Activated T-helper 1 cell treated with anti-CD3 and anti-CD28 coated beads, Interleukin-12 subunit alpha, Interleukin-12 subunit beta, Interleukin-2, Interleukin-4 antibody, amounts not matched to agents 30 ng/mL and 10 ng/mL and 1 ng/mL, durations not matched to agents 14 hours and 24 hours and 36 hours (primary cell): Measurements from ENCODE around the gene FDXR. TPM values are rescaled to one million over a fixed set of nuclear protein-coding genes. Genes with fewer than 3 reads are reported as not detected.

ENCODE experiments used
- DNase-seq: peaks from one replicate; pipeline ENCODE4 v3.0.0; 2021; ENCODE audit warnings: low spot score
- H3K27ac Mint-ChIP-seq: one replicate; pipeline ENCODE4 v1.8.0; 2021; ENCODE audit warnings: mild to moderate bottlenecking, mixed read lengths
- H3K27me3 Mint-ChIP-seq: one replicate; pipeline ENCODE4 v1.8.0; 2022; ENCODE audit warnings: mild to moderate bottlenecking, moderate library complexity, mixed read lengths; ENCODE audit not compliant: insufficient read depth
- H3K36me3 Mint-ChIP-seq: one replicate; pipeline ENCODE4 v1.8.0; 2021; ENCODE audit warnings: low read depth, mixed read lengths
- H3K4me1 Mint-ChIP-seq: one replicate; pipeline ENCODE4 v1.8.0; 2021; ENCODE audit warnings: low read depth, mixed read lengths
- H3K4me3 Mint-ChIP-seq: one replicate; pipeline ENCODE4 v1.8.0; 2021; ENCODE audit warnings: mild to moderate bottlenecking, moderate library complexity, mixed read lengths
- H3K9me3 Mint-ChIP-seq: one replicate; pipeline ENCODE4 v1.8.0; 2021; ENCODE audit warnings: mixed read lengths
- intact Hi-C: fragments of 100-400 bp; cut with micrococcal nuclease; formaldehyde crosslinking; loops from one replicate; pipeline ENCODE4 v1.15.1; 2024
- total RNA-seq: library from RNA; stranded (reverse); gene quantifications from 2 replicates; pipeline ENCODE4 v1.2.3, GENCODE V29; 2022

FDXR gene
- total RNA-seq, 1 donor from 2014 or later, result 21.5 TPM

- Mint-ChIP-seq H3K4me1 (no peaks in the 10 kb centered on the region), H3K27ac (no peak overlapping the region), H3K9me3 (no peaks in the 10 kb centered on the region), H3K4me3 (no peak overlapping the region), H3K27me3 (peaks cover 44% of the 10 kb centered on the region), H3K36me3 (no peaks in the 10 kb centered on the region)
- intact Hi-C loops, result no loop called here
- DNase-seq, result no peak
These were observed 19.4 kb upstream of the FDXR start for GRCh38 chr17:74892013-74892841.

GRCh38 chr17:74890554-74890953, 17.8 kb upstream of the FDXR start:
- no peaks in the 10 kb centered on the region for H3K36me3 Mint-ChIP-seq
- no peaks in the 10 kb centered on the region for H3K9me3 Mint-ChIP-seq
- intact Hi-C loops, result no loop called here
- no peak for DNase-seq
- H3K27ac Mint-ChIP-seq, result no peak overlapping the region
- H3K4me3 Mint-ChIP-seq, result no peak overlapping the region
- no peaks in the 10 kb centered on the region for H3K4me1 Mint-ChIP-seq
- peaks cover 37% of the 10 kb centered on the region for H3K27me3 Mint-ChIP-seq

GRCh38 chr17:74888469-74888868, 15.7 kb upstream of the FDXR start:
- H3K4me1 Mint-ChIP-seq, result no peaks in the 10 kb centered on the region
- H3K36me3 Mint-ChIP-seq, result no peaks in the 10 kb centered on the region
- intact Hi-C loops, result no loop called here
- H3K27ac Mint-ChIP-seq, result no peak overlapping the region
- H3K27me3 Mint-ChIP-seq, result peaks cover 22% of the 10 kb centered on the region
- H3K9me3 Mint-ChIP-seq, result no peaks in the 10 kb centered on the region
- no peak overlapping the region for H3K4me3 Mint-ChIP-seq
- no peak for DNase-seq

DNA sequence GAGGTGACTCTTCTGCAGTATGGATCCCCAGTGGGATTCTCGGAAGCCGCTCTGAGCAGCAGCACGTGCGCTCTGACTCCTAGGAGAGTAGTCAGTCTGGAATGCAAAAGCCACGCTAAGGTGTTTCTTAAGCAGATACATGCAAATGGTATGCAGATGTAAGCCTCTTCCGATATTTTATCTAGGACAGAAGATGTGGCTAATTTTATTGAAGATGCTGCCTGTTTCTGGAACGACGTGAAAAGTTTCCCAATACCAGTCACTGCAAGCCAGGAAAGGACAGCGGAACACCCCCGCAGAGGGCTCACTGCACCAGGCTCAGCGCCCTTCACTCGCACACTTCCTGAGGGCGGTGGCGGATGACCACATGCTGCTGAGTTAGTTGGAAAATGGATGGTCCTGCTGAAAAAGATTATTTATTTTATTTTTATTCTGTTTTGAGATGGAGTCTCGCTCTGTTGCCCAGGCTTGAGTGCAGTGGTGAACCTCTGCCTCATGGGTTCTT, 10.5 kb upstream of the FDXR start:
- intact Hi-C loops, result no loop called here
- H3K4me1 Mint-ChIP-seq, result no peaks in the 10 kb centered on the region
- no peak overlapping the region for H3K4me3 Mint-ChIP-seq
- no peaks in the 10 kb centered on the region for H3K9me3 Mint-ChIP-seq
- peaks cover 10% of the 10 kb centered on the region for H3K27me3 Mint-ChIP-seq
- no peaks in the 10 kb centered on the region for H3K36me3 Mint-ChIP-seq
- DNase-seq, result no peak
- H3K27ac Mint-ChIP-seq, result no peak overlapping the region

GRCh38 chr17:74882517-74883240, 9.9 kb upstream of the FDXR start:
- H3K27ac Mint-ChIP-seq, result no peak overlapping the region
- no peaks in the 10 kb centered on the region for H3K4me1 Mint-ChIP-seq
- H3K9me3 Mint-ChIP-seq, result no peaks in the 10 kb centered on the region
- no peaks in the 10 kb centered on the region for H3K36me3 Mint-ChIP-seq
- intact Hi-C loops, result no loop called here
- DNase-seq, result no peak
- H3K27me3 Mint-ChIP-seq, result peaks cover 10% of the 10 kb centered on the region
- H3K4me3 Mint-ChIP-seq, result no peak overlapping the region

GRCh38 chr17:74881073-74881472, 8.3 kb upstream of the FDXR start:
- Mint-ChIP-seq H3K4me3 (no peak overlapping the region), H3K27ac (no peak overlapping the region), H3K36me3 (no peaks in the 10 kb centered on the region), H3K27me3 (peaks cover 10% of the 10 kb centered on the region), H3K9me3 (no peaks in the 10 kb centered on the region), H3K4me1 (no peaks in the 10 kb centered on the region)
- intact Hi-C loops, result no loop called here
- DNase-seq, result no peak

GRCh38 chr17:74879308-74879707, 6.5 kb upstream of the FDXR start:
- Mint-ChIP-seq H3K27me3 (peaks cover 5% of the 10 kb centered on the region), H3K9me3 (no peaks in the 10 kb centered on the region), H3K4me1 (peaks cover 7% of the 10 kb centered on the region), H3K4me3 (no peak overlapping the region), H3K27ac (no peak overlapping the region), H3K36me3 (no peaks in the 10 kb centered on the region)
- intact Hi-C loops, result loop anchor here (10.0 kb wide), 1 partner anchor 385 kb away; the partner anchor contains the start of genes GGA3 and MRPS7
- DNase-seq, result no peak

- Mint-ChIP-seq H3K27ac (no peak overlapping the region), H3K4me3 (no peak overlapping the region), H3K4me1 (peaks cover 12% of the 10 kb centered on the region), H3K36me3 (no peaks in the 10 kb centered on the region), H3K27me3 (peaks cover 5% of the 10 kb centered on the region), H3K9me3 (no peaks in the 10 kb centered on the region)
- DNase-seq, result no peak
- intact Hi-C loops, result loop anchor here (10.0 kb wide), 1 partner anchor 386 kb away; the partner anchor contains the start of genes GGA3 and MRPS7
These were observed 5.9 kb upstream of the FDXR start for GRCh38 chr17:74878658-74879057.

- intact Hi-C loops, result loop anchor here (10.0 kb wide), 1 partner anchor 387 kb away; the partner anchor contains the start of genes GGA3 and MRPS7
- DNase-seq, result no peak
- Mint-ChIP-seq H3K27ac (no peak overlapping the region), H3K4me3 (no peak overlapping the region), H3K36me3 (no peaks in the 10 kb centered on the region), H3K9me3 (no peaks in the 10 kb centered on the region), H3K4me1 (peaks cover 13% of the 10 kb centered on the region), H3K27me3 (peaks cover 6% of the 10 kb centered on the region)
These were observed 5.1 kb upstream of the FDXR start for GRCh38 chr17:74877592-74878548.

GRCh38 chr17:74875977-74876593, 3.3 kb upstream of the FDXR start:
- Mint-ChIP-seq H3K4me3 (no peak overlapping the region), H3K4me1 (peaks cover 29% of the 10 kb centered on the region), H3K36me3 (peaks cover 4% of the 10 kb centered on the region), H3K9me3 (no peaks in the 10 kb centered on the region), H3K27ac (no peak overlapping the region), H3K27me3 (peaks cover 5% of the 10 kb centered on the region)
- intact Hi-C loops, result loop anchor here (10.0 kb wide), 1 partner anchor 389 kb away; the partner anchor contains the start of genes GGA3 and MRPS7
- no peak for DNase-seq

GRCh38 chr17:74875155-74875976, 2.6 kb upstream of the FDXR start:
- Mint-ChIP-seq H3K36me3 (peaks cover 6% of the 10 kb centered on the region), H3K27ac (no peak overlapping the region), H3K27me3 (peaks cover 5% of the 10 kb centered on the region), H3K4me3 (peak overlapping the region; percentile 12), H3K9me3 (no peaks in the 10 kb centered on the region), H3K4me1 (peaks cover 31% of the 10 kb centered on the region)
- intact Hi-C loops, result loop anchor here (10.0 kb wide), 1 partner anchor 389 kb away; the partner anchor contains the start of genes GGA3 and MRPS7
- DNase-seq, result no peak
